Measurements from ENCODE around the gene ADH1A.

- no peak for TF ChIP-seq POLR2A (IDR thresholded peaks at IDR 0.05)
- no peak for TF ChIP-seq CTCF (IDR thresholded peaks at IDR 0.05)
These were observed 34.2 kb upstream of the ADH1A start for GRCh38 chr4:99324979-99325378.
